ENCODE measurements around the gene JAK2.

The JAK2 gene

DNA sequence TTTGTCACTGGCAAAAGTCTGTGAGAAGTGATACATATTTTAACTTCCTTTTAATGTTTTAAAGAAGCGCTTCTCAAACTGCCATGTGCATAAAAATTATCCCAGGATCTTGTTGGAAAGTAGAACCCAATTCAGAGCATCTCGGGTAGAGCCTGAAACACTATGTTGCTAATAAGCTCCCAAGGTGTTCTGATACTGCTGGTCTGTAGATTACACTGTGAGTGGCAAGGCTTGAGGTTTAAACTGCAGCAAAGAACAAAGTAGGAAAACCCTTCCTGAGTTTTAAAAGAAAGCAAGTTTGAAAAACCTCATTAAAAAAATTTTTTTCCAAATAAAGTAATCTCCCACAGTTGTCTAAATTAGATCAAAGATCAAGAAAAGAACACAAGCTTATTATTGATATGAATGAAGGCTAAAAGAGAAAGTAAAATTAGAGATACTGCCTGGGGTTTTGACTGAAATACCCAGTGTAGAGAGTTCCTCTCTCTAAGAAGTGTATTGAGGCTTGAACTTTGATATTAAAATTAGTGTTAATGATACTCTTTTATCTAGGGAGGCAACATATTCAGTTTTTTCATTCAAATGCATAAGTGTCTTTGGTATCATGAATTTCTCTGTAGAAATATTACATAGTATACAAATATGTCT, 19.8 kb upstream of the JAK2 start:
- TF ChIP-seq, protein P1, sequence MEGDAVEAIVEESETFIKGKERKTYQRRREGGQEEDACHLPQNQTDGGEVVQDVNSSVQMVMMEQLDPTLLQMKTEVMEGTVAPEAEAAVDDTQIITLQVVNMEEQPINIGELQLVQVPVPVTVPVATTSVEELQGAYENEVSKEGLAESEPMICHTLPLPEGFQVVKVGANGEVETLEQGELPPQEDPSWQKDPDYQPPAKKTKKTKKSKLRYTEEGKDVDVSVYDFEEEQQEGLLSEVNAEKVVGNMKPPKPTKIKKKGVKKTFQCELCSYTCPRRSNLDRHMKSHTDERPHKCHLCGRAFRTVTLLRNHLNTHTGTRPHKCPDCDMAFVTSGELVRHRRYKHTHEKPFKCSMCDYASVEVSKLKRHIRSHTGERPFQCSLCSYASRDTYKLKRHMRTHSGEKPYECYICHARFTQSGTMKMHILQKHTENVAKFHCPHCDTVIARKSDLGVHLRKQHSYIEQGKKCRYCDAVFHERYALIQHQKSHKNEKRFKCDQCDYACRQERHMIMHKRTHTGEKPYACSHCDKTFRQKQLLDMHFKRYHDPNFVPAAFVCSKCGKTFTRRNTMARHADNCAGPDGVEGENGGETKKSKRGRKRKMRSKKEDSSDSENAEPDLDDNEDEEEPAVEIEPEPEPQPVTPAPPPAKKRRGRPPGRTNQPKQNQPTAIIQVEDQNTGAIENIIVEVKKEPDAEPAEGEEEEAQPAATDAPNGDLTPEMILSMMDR (IDR thresholded peaks at IDR 0.05; ENCODE audit: low read depth, low read length) = no peak
- DNase-seq (ENCODE audit: low read depth in 2 of 2) = no peak
- H3K4me3 ChIP-seq (replicated peaks in 1 of 2; ENCODE audit: low read depth in 2 of 2, low read length in 2 of 2) = no peak overlapping the region

- DNase-seq (ENCODE audit: low read depth in 2 of 2) = peak; percentile 69 to 88
- TF ChIP-seq, protein P1 (IDR thresholded peaks at IDR 0.05; ENCODE audit: low read depth, low read length) = no peak
- H3K4me3 ChIP-seq (replicated peaks in 1 of 2; ENCODE audit: low read depth in 2 of 2, low read length in 2 of 2) = no peak overlapping the region
Observed at GRCh38 chr9:4967523-4967922, 17.5 kb upstream of the JAK2 start.

DNA sequence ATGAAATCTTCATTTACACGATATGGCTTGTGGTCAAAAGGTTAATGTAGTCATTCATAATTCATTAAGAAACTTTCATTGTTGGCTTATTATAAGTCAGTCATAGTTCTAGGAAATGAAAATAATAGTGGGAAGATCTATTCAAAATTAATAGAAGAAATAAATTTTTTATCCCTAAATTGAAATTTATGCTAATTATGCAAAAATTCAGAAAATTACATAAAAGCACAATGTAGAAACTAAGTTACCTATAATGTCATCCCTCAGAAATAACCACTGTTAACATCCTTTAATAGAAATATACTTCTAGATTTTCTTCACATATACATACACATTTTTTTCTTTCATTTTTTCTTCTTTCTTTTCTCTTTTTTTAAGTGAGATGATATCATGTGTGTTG, 15.9 kb upstream of the JAK2 start:
- TF ChIP-seq, protein P1 (IDR thresholded peaks at IDR 0.05; ENCODE audit: low read depth, low read length) = no peak
- no peak overlapping the region for H3K4me3 ChIP-seq (replicated peaks in 1 of 2; ENCODE audit: low read depth in 2 of 2, low read length in 2 of 2)
- DNase-seq (ENCODE audit: low read depth in 2 of 2) = no peak

- TF ChIP-seq, protein P1 (IDR thresholded peaks at IDR 0.05; ENCODE audit: low read depth, low read length) = no peak
- no peak overlapping the region for H3K4me3 ChIP-seq (replicated peaks in 1 of 2; ENCODE audit: low read depth in 2 of 2, low read length in 2 of 2)
- DNase-seq (ENCODE audit: low read depth in 2 of 2) = no peak
Observed at GRCh38 chr9:4970970-4971641, 14.0 kb upstream of the JAK2 start.

DNA sequence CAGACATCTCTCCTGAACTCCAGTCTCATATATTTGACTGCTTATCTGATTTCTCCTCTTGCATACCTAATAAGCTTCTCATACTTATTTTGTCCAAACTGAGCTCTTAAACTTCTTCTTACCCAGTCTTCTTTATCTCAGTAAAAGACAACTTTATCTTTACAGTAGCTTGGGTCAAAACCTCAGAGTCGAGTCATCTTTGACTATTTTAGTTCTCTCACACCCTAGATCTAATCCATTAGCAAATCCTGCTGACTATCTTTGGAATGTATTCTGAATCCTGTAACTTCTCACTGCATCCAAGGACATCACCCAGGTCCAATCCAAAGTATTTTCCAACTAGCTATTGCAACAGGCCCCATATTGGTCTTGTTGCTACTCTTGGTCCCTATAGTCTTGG, 11.8 kb upstream of the JAK2 start:
- no peak for DNase-seq (ENCODE audit: low read depth in 2 of 2)
- no peak overlapping the region for H3K4me3 ChIP-seq (replicated peaks in 1 of 2; ENCODE audit: low read depth in 2 of 2, low read length in 2 of 2)
- TF ChIP-seq, protein P1 (IDR thresholded peaks at IDR 0.05; ENCODE audit: low read depth, low read length) = no peak

- H3K4me3 ChIP-seq (replicated peaks in 1 of 2; ENCODE audit: low read depth in 2 of 2, low read length in 2 of 2) = no peak overlapping the region
- DNase-seq (ENCODE audit: low read depth in 2 of 2) = peak; percentile 39
- TF ChIP-seq, protein P1 (IDR thresholded peaks at IDR 0.05; ENCODE audit: low read depth, low read length) = no peak
Observed at GRCh38 chr9:4973902-4974301, 11.2 kb upstream of the JAK2 start.

Data from cardiac fibroblast (primary cell).